ENCODE results near the gene TAOK3.

Gene TAOK3

DNA sequence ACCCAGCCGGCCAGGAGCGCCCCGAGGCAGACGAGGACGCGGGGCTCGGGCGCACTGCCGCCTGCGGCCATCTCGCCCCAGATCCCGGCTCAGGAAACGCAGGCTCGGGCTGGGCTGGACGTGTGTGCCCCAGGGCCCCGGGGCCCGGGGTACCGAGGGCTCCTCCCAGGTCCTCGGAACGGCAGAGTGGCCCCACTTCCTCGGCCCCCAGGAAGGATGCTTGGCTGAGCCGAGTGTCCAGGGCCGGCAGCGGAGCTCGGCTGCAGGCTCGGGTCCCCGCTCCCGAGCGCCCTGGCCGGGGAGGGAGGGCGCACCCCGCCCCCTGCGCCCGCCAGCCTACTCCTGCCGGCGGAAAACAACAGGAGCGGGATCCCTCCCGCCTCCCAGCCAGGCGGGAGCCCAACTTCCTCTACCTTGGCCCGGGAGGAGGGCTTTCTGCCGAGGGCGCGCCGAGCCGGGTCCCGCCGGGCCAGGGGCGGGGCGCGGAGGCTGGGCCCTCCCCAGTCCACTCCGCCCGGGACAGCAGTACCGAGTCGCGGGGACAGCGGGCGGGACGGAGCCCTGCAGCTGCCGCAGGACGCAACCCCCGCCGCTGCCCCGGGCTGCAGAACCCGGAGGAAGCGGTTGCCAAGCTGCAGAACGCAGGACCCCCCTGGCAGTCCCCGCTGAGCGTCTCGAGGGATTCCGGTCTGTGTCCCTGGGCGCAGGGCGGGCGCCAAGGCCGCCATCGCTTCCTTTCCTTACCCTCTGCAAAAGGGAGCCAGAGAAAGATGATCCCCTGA is 268.9 kb downstream of the TAOK3 start, which contains the start of gene VSIG10:
TSS of gene VSIG10 (minus strand) at position 411 of the 782 bp plus-strand sequence. CDS start at position 71, 340 bp downstream.
- H3K4me1 ChIP-seq (ENCODE audit: control insufficient read depth, low read length) = peaks cover 15% of the 10 kb centered on the region
- H3F3A ChIP-seq (ENCODE audit: control insufficient read depth, insufficient read depth) = no peaks in the 10 kb centered on the region
- H3K9me3 ChIP-seq (ENCODE audit: control insufficient read depth, insufficient read depth, low read length) = no peaks in the 10 kb centered on the region
- peak within 1 kb of the TSS; percentile 76 for H3K4me2 ChIP-seq (ENCODE audit: low read length)
- H3K79me2 ChIP-seq (ENCODE audit: control insufficient read depth, low read length) = no peaks in the 10 kb centered on the region
- TF ChIP-seq EZH2phosphoT487 (IDR thresholded peaks at IDR 0.05; ENCODE audit: borderline replicate concordance, low read length) (peak; percentile 88), CTCF (IDR thresholded peaks at IDR 0.05; ENCODE audit: low read depth, low read length, poor library complexity, severe bottlenecking) (no peak)
- H4K20me1 ChIP-seq (ENCODE audit: control insufficient read depth, insufficient read depth, low read depth, low read length) = no peaks in the 10 kb centered on the region
- peak within 1 kb of the TSS; percentile 64 for H3K4me3 ChIP-seq (ENCODE audit: low read length)
- H3K9me2 ChIP-seq (replicated peaks; ENCODE audit: control insufficient read depth, low read length) = no peaks in the 10 kb centered on the region
- H3K27ac ChIP-seq (ENCODE audit: low read depth, low read length) = no peak within 1 kb of the TSS
- no peaks in the 10 kb centered on the region for H3K36me3 ChIP-seq (ENCODE audit: control insufficient read depth, low read length)
- peaks cover 51% of the 10 kb centered on the region for H3K27me3 ChIP-seq (ENCODE audit: control insufficient read depth, low read length)

GRCh38 chr12:118103201-118103600 is 269.5 kb downstream of the TAOK3 start:
- H3K9me2 ChIP-seq (replicated peaks; ENCODE audit: control insufficient read depth, low read length) = no peaks in the 10 kb centered on the region
- H3K4me2 ChIP-seq (ENCODE audit: low read length) = peak overlapping the region; percentile 76
- no peak overlapping the region for H3K27ac ChIP-seq (ENCODE audit: low read depth, low read length)
- H3K79me2 ChIP-seq (ENCODE audit: control insufficient read depth, low read length) = no peaks in the 10 kb centered on the region
- H3F3A ChIP-seq (ENCODE audit: control insufficient read depth, insufficient read depth) = no peaks in the 10 kb centered on the region
- peaks cover 15% of the 10 kb centered on the region for H3K4me1 ChIP-seq (ENCODE audit: control insufficient read depth, low read length)
- H3K4me3 ChIP-seq (ENCODE audit: low read length) = peak overlapping the region; percentile 64
- TF ChIP-seq EZH2phosphoT487 (IDR thresholded peaks at IDR 0.05; ENCODE audit: borderline replicate concordance, low read length) (no peak; the same call in 1 of the 2 replicates), CTCF (IDR thresholded peaks at IDR 0.05; ENCODE audit: low read depth, low read length, poor library complexity, severe bottlenecking) (no peak)
- H4K20me1 ChIP-seq (ENCODE audit: control insufficient read depth, insufficient read depth, low read depth, low read length) = no peaks in the 10 kb centered on the region
- no peaks in the 10 kb centered on the region for H3K36me3 ChIP-seq (ENCODE audit: control insufficient read depth, low read length)
- H3K27me3 ChIP-seq (ENCODE audit: control insufficient read depth, low read length) = peaks cover 51% of the 10 kb centered on the region
- H3K9me3 ChIP-seq (ENCODE audit: control insufficient read depth, insufficient read depth, low read length) = no peaks in the 10 kb centered on the region

GRCh38 chr12:118102609-118103008 is 270.1 kb downstream of the TAOK3 start:
- Histone ChIP-seq H3K79me2 (ENCODE audit: control insufficient read depth, low read length) (no peaks in the 10 kb centered on the region), H3K36me3 (ENCODE audit: control insufficient read depth, low read length) (no peaks in the 10 kb centered on the region), H3F3A (ENCODE audit: control insufficient read depth, insufficient read depth) (no peaks in the 10 kb centered on the region), H3K4me2 (ENCODE audit: low read length) (peak overlapping the region; percentile 76), H3K27me3 (ENCODE audit: control insufficient read depth, low read length) (peaks cover 51% of the 10 kb centered on the region), H4K20me1 (ENCODE audit: control insufficient read depth, insufficient read depth, low read depth, low read length) (no peaks in the 10 kb centered on the region), H3K9me3 (ENCODE audit: control insufficient read depth, insufficient read depth, low read length) (no peaks in the 10 kb centered on the region), H3K27ac (ENCODE audit: low read depth, low read length) (no peak overlapping the region), H3K4me3 (ENCODE audit: low read length) (no peak overlapping the region; the same call in 1 of the 2 replicates), H3K4me1 (ENCODE audit: control insufficient read depth, low read length) (peaks cover 15% of the 10 kb centered on the region), H3K9me2 (replicated peaks; ENCODE audit: control insufficient read depth, low read length) (no peaks in the 10 kb centered on the region)
- TF ChIP-seq CTCF (IDR thresholded peaks at IDR 0.05; ENCODE audit: low read depth, low read length, poor library complexity, severe bottlenecking) (no peak), EZH2phosphoT487 (IDR thresholded peaks at IDR 0.05; ENCODE audit: borderline replicate concordance, low read length) (no peak)

Measured in DOHH2 (cell line).